SU-DHL-6 (cell line): Measurements from ENCODE around the gene ARHGAP44.

Source experiments
- EZH2phosphoT487 ChIP-seq: fragments of 200-600 bp; sonication (generic), shearing (Covaris generic); conservative IDR thresholded peaks from 2 replicates; pipeline ENCODE4 v1.6.1; 2018; ENCODE audit warnings: mild to moderate bottlenecking, antibody characterized with exemption, low read length, moderate library complexity, mixed read lengths
- TF ChIP-seq, protein P1 (sequence below): fragments of 200-600 bp; sonication (generic); IDR thresholded peaks from one replicate; pipeline ENCODE4 v1.5.1; 2017; ENCODE audit warnings: antibody characterized with exemption, mild to moderate bottlenecking, low read length, moderate library complexity; ENCODE audit not compliant: insufficient read depth, poor library complexity, severe bottlenecking

GRCh38 chr17:12867726-12868125 is 78.4 kb downstream of the ARHGAP44 start:
- TF ChIP-seq, protein P1, sequence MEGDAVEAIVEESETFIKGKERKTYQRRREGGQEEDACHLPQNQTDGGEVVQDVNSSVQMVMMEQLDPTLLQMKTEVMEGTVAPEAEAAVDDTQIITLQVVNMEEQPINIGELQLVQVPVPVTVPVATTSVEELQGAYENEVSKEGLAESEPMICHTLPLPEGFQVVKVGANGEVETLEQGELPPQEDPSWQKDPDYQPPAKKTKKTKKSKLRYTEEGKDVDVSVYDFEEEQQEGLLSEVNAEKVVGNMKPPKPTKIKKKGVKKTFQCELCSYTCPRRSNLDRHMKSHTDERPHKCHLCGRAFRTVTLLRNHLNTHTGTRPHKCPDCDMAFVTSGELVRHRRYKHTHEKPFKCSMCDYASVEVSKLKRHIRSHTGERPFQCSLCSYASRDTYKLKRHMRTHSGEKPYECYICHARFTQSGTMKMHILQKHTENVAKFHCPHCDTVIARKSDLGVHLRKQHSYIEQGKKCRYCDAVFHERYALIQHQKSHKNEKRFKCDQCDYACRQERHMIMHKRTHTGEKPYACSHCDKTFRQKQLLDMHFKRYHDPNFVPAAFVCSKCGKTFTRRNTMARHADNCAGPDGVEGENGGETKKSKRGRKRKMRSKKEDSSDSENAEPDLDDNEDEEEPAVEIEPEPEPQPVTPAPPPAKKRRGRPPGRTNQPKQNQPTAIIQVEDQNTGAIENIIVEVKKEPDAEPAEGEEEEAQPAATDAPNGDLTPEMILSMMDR = no peak
- no peak for TF ChIP-seq EZH2phosphoT487
